ENCODE measurements around the gene IKBKG. TPM values are rescaled to one million over a fixed set of nuclear protein-coding genes. Genes with fewer than 3 reads are reported as not detected.

Gene IKBKG
- polyA plus RNA-seq, 1 donor (not counting 4 experiments of a cell fraction or from before 2014, with no cell fraction given), result 15.1 TPM

GRCh38 chrX:154600759-154601374, 53.4 kb downstream of the IKBKG start:
- no peaks in the 10 kb centered on the region for H3K27me3 ChIP-seq (ENCODE audit: control insufficient read depth, extremely low read depth, insufficient read depth, low read length)
- peak overlapping the region; percentile 35 for H3K9ac ChIP-seq (ENCODE audit: control insufficient read depth, extremely low read depth, insufficient read depth, low read length)
- H4K20me1 ChIP-seq (ENCODE audit: control insufficient read depth, extremely low read depth, insufficient read depth, low read length), result no peaks in the 10 kb centered on the region
- TF ChIP-seq CTCF (optimal IDR thresholded peaks at IDR 0.05 in 1 of 3, IDR thresholded peaks at IDR 0.05 in 1 of 3, conservative IDR thresholded peaks at IDR 0.05 in 1 of 3; ENCODE audit: extremely low read depth in 1 of 3, insufficient read depth in 2 of 3, low read length in 3 of 3) (no peak), EZH2 (IDR thresholded peaks at IDR 0.05; ENCODE audit: low read length) (no peak)
- H3K4me3 ChIP-seq (ENCODE audit: control insufficient read depth in 2 of 3, extremely low read depth in 1 of 3, insufficient read depth in 2 of 3, low read depth in 1 of 3, low read length in 3 of 3), result no peak overlapping the region
- FAIRE-seq (no peak), DNase-seq (ENCODE audit: low read depth, low spot score) (no peak)
- peaks cover 29% of the 10 kb centered on the region for H3K4me1 ChIP-seq (ENCODE audit: control insufficient read depth, extremely low read depth, insufficient read depth, low read length)
- H3K27ac ChIP-seq (ENCODE audit: control insufficient read depth, insufficient read depth, low read length), result peak overlapping the region; percentile 57
- no peak overlapping the region for H2AFZ ChIP-seq (ENCODE audit: control insufficient read depth, low read length)
- dilution Hi-C loops (cut with MboI; ENCODE audit: extremely low pct_ligation_motif_present, low sequenced_read_pairs), result no loop called here
- H3K4me2 ChIP-seq (ENCODE audit: control insufficient read depth, extremely low read depth, insufficient read depth, low read depth, low read length), result peak overlapping the region; percentile 42
- H3K9me3 ChIP-seq (ENCODE audit: control insufficient read depth, low read depth, low read length), result peaks cover 4% of the 10 kb centered on the region
- H3K9me1 ChIP-seq (ENCODE audit: control insufficient read depth, extremely low read depth, insufficient read depth, low read length), result no peaks in the 10 kb centered on the region
- no peaks in the 10 kb centered on the region for H3K79me2 ChIP-seq (ENCODE audit: control insufficient read depth, insufficient read depth, low read length)
- H3K36me3 ChIP-seq (ENCODE audit: control insufficient read depth in 2 of 2, extremely low read depth in 1 of 2, insufficient read depth in 2 of 2, low read length in 2 of 2), result no peaks in the 10 kb centered on the region

DNA sequence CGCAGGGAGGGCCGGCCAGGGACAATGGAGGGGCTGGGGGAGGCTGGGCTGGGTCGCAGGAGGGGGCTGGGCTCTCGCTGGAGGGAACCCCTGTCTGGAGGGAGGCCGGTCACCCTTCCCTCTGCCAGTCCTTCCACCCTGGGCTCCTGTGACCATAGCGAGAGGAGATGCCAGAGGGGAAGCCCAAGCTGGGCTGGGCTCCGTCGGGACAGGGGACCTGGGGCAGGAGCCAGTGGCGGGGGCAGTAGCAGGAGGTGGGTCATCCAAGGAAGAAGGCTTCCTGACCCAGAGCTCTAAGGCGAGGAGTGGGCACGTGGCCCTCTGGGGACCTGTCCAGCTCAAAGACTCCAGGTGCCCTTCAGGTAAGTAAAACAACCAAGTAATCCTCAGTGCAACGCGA, 54.8 kb downstream of the IKBKG start:
- dilution Hi-C loops (cut with MboI; ENCODE audit: extremely low pct_ligation_motif_present, low sequenced_read_pairs), result no loop called here

More for the DNA sequence above, 54.8 kb downstream of the IKBKG start:
- FAIRE-seq (no peak), DNase-seq (ENCODE audit: low read depth, low spot score) (no peak)
- TF ChIP-seq CTCF (optimal IDR thresholded peaks at IDR 0.05 in 1 of 3, IDR thresholded peaks at IDR 0.05 in 1 of 3, conservative IDR thresholded peaks at IDR 0.05 in 1 of 3; ENCODE audit: extremely low read depth in 1 of 3, insufficient read depth in 2 of 3, low read length in 3 of 3) (no peak), EZH2 (IDR thresholded peaks at IDR 0.05; ENCODE audit: low read length) (no peak)
- Histone ChIP-seq H3K4me2 (ENCODE audit: control insufficient read depth, extremely low read depth, insufficient read depth, low read depth, low read length) (no peak overlapping the region), H3K9ac (ENCODE audit: control insufficient read depth, extremely low read depth, insufficient read depth, low read length) (no peak overlapping the region), H3K36me3 (ENCODE audit: control insufficient read depth in 2 of 2, extremely low read depth in 1 of 2, insufficient read depth in 2 of 2, low read length in 2 of 2) (no peaks in the 10 kb centered on the region), H3K9me3 (ENCODE audit: control insufficient read depth, low read depth, low read length) (peaks cover 4% of the 10 kb centered on the region), H3K4me1 (ENCODE audit: control insufficient read depth, extremely low read depth, insufficient read depth, low read length) (peaks cover 23% of the 10 kb centered on the region), H3K79me2 (ENCODE audit: control insufficient read depth, insufficient read depth, low read length) (no peaks in the 10 kb centered on the region), H3K27me3 (ENCODE audit: control insufficient read depth, extremely low read depth, insufficient read depth, low read length) (no peaks in the 10 kb centered on the region), H2AFZ (ENCODE audit: control insufficient read depth, low read length) (no peak overlapping the region), H3K4me3 (ENCODE audit: control insufficient read depth in 2 of 3, extremely low read depth in 1 of 3, insufficient read depth in 2 of 3, low read depth in 1 of 3, low read length in 3 of 3) (no peak overlapping the region), H4K20me1 (ENCODE audit: control insufficient read depth, extremely low read depth, insufficient read depth, low read length) (no peaks in the 10 kb centered on the region), H3K9me1 (ENCODE audit: control insufficient read depth, extremely low read depth, insufficient read depth, low read length) (no peaks in the 10 kb centered on the region), H3K27ac (ENCODE audit: control insufficient read depth, insufficient read depth, low read length) (no peak overlapping the region)
